MV-4-11 (cell line): Measurements from ENCODE around the gene MAST4.
"Not testable (repeated sequence)": the region's sequence is repeated elsewhere in the genome, so short reads cannot be mapped to it uniquely, and the experiment has no call there.

Experiments
- DNase-seq: peaks from one replicate; lab custom pipeline; 2025; lab: John Stamatoyannopoulos, UW

MAST4 gene

DNA sequence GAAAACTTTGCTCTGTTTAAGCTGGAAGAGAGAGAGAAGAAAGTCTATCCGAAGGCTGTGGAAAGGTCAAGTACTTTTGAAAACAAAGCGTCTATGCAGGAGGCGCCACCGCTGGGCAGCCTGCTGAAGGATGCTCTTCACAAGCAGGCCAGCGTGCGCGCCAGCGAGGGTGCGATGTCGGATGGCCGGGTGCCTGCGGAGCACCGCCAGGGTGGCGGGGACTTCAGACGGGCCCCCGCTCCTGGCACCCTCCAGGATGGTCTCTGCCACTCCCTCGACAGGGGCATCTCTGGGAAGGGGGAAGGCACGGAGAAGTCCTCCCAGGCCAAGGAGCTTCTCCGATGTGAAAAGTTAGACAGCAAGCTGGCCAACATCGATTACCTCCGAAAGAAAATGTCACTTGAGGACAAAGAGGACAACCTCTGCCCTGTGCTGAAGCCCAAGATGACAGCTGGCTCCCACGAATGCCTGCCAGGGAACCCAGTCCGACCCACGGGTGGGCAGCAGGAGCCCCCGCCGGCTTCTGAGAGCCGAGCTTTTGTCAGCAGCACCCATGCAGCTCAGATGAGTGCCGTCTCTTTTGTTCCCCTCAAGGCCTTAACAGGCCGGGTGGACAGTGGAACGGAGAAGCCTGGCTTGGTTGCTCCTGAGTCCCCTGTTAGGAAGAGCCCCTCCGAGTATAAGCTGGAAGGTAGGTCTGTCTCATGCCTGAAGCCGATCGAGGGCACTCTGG is 567.8 kb downstream of the MAST4 start:
- no peak for DNase-seq

DNA sequence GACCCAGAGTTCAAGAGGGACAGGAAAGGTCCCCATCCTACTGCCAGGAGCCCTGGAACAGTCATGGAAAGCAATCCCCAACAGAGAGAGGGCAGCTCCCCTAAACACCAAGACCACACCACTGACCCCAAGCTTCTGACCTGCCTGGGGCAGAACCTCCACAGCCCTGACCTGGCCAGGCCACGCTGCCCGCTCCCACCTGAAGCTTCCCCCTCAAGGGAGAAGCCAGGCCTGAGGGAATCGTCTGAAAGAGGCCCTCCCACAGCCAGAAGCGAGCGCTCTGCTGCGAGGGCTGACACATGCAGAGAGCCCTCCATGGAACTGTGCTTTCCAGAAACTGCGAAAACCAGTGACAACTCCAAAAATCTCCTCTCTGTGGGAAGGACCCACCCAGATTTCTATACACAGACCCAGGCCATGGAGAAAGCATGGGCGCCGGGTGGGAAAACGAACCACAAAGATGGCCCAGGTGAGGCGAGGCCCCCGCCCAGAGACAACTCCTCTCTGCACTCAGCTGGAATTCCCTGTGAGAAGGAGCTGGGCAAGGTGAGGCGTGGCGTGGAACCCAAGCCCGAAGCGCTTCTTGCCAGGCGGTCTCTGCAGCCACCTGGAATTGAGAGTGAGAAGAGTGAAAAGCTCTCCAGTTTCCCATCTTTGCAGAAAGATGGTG is 568.8 kb downstream of the MAST4 start:
- no peak for DNase-seq

DNA sequence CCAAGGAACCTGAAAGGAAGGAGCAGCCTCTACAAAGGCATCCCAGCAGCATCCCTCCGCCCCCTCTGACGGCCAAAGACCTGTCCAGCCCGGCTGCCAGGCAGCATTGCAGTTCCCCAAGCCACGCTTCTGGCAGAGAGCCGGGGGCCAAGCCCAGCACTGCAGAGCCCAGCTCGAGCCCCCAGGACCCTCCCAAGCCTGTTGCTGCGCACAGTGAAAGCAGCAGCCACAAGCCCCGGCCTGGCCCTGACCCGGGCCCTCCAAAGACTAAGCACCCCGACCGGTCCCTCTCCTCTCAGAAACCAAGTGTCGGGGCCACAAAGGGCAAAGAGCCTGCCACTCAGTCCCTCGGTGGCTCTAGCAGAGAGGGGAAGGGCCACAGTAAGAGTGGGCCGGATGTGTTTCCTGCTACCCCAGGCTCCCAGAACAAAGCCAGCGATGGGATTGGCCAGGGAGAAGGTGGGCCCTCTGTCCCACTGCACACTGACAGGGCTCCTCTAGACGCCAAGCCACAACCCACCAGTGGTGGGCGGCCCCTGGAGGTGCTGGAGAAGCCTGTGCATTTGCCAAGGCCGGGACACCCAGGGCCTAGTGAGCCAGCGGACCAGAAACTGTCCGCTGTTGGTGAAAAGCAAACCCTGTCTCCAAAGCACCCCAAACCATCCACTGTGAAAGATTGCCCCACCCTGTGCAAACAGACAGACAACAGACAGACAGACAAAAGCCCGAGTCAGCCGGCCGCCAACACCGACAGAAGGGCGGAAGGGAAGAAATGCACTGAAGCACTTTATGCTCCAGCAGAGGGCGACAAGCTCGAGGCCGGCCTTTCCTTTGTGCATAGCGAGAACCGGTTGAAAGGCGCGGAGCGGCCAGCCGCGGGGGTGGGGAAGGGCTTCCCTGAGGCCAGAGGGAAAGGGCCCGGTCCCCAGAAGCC is 569.6 kb downstream of the MAST4 start:
- peak; percentile 73 for DNase-seq

DNA sequence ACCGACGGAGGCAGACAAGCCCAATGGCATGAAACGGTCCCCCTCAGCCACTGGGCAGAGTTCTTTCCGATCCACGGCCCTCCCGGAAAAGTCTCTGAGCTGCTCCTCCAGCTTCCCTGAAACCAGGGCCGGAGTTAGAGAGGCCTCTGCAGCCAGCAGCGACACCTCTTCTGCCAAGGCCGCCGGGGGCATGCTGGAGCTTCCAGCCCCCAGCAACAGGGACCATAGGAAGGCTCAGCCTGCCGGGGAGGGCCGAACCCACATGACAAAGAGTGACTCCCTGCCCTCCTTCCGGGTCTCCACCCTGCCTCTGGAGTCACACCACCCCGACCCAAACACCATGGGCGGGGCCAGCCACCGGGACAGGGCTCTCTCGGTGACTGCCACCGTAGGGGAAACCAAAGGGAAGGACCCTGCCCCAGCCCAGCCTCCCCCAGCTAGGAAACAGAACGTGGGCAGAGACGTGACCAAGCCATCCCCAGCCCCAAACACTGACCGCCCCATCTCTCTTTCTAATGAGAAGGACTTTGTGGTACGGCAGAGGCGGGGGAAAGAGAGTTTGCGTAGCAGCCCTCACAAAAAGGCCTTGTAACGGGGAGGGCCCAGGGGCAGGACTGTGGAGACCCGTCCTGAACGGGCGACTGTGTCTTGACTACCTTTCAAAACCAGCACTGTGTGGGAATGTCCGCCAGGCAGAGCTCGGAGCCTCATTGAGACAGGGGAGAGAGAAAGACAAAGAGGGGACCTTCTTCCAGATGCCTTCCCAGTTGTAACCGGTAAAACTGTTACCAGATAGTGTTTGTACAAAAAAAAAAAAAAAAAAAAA is 570.5 kb downstream of the MAST4 start:
- DNase-seq = peak; percentile 74

DNA sequence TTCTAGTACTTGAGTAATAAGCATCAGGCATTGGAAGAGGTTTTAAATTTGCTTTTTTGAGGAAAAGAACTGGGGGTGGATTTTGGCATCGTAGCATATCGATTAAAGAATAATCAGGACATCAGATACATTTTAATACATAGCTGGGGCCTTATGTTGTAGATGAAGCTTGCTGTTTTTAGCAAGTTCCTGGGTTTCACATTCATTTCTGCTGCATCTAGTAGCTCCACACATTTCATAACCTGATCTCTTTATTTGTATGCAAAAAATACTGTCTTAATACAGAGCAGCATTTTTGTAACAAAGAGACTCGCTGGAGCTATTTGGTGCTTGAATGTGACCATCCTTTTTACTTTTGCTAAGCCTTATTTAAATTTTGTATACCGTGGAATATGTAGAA is 571.9 kb downstream of the MAST4 start:
- no peak for DNase-seq

DNA sequence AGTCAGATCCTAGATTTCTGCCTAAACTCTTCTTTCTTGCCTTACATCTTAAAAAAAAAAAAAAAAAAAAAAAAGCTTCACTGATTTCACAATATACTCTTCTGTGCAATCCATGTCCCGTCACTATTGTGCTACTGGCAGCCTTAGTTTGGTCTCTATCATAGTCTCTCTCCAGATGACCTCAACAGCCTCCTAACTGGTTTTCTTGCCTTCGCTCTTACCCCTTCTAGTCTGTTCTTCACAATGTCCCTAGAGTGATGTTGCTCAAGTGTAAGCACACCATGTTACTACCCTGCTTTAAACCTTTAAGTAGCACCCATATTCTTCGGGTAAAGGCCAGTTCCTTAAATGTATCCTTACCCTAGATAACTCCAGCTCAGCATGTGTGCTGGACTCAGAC is 574.6 kb downstream of the MAST4 start:
- peak; percentile 75 for DNase-seq

DNA sequence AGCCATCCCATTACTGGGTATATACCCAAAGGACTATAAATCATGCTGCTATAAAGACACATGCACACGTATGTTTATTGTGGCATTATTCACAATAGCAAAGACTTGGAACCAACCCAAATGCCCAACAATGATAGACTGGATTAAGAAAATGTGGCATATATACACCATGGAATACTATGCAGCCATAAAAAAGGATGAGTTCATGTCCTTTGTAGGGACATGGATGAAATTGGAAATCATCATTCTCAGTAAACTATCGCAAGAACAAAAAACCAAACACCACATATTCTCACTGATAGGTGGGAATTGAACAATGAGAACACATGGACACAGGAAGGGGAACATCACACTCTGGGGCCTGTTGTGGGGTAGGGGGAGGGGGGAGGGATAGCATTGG is 577.2 kb downstream of the MAST4 start:
- not testable (repeated sequence) for DNase-seq

DNA sequence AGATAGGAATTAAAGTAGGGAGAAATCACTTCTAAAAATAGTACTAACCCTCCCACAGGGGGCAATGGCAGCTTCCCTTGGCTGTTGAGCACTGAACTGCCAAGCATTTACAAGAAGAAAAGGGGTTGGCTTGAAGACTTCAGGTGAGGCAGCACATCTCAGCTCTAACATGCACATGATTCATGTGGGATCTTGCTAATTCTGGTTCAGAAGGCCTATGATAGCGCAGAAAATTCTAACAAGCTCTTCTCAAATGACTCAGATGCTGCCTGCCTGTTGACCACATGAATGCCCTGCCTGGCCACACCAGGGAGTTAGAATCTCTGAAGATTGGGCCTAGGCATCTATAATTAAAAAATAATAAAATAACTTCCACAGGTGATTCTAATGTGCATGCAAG is 577.8 kb downstream of the MAST4 start:
- no peak for DNase-seq

DNA sequence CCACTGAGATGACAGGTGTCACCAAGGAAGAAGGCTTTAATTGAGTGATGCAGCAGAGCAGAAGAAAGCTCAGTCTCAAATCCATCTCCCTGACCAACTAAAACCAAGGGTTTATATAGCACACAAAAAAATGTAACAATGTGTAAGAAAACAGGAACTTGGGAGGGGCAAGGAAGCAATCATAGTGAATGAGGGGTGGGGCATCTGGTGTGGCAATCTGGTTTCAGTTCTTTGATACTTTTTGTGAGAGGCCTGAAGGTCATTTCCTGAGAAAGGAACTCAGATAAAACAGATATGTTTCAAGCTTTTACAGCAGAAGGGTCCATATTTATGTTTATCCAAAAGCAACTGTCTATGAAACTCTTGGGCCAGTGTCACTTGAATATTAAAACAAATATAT is 580.7 kb downstream of the MAST4 start:
- DNase-seq = peak; percentile 96

DNA sequence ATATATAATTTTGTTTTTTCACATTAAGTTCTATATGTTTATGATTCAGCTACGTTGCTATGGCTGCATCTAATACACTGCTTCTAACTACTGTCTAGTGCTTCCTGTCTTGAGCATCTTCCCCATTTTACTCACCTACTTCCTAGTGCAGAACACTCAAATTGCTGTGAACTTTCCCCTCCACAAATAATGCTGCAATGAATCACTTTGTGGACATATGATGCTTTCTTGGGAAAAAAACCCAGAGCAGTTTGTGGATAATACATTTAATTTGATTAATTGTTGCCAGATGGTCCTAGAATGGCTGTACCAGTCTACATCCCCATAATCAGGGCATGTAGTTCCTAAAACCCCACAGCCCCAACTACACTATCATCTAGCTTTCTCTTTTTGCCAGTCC is 581.9 kb downstream of the MAST4 start:
- peak; percentile 68 for DNase-seq

DNA sequence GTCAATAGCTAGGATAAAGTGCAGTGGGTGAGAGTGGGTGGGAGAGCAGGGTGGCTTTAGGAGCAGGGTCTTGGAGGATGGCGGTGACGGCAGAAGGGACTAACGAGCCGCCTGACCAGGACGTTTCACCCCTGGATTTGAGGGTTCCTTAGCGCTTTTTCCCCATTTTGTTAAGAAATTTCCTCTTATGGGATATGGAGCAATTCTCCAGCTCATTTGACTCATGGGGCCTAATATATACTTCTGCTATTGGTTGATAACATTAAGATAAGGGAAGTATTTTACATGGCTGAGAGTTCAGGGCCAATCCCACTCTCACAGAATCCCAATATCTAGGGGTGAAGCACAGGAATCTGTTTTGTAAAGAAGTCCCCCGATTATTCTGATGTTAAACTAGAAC is 582.8 kb downstream of the MAST4 start:
- peak; percentile 11 for DNase-seq

DNA sequence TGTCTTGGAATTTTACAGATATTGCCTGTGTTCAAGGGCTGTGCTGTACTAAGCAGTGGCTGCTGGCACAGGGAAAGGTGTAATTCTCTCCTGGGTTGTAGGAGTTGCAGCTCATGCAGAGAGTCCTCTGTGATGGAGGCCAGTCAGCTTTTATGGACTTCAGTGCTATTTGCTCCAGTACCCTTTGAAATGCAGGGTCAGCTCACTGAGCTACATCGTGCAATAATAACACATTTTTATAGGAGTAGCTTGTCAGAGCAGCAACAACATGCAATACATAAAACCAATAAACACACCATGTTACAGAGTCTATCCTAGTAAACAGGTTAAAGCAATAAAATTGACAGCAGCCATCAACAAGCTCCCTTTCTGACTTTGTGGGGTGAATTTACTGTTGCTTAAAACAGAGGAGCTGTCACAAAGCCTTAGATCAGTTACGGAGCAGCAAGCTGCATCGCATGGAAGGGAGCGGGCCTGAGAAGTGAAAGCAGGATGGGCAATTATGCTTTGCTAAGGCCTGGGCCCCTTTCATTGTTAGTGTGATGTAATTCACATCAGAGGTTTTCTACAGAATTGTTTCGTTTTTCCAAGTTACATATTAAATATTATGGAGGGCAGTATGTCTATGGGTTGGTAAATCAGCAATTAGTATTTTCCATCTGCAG is 583.6 kb downstream of the MAST4 start:
- DNase-seq = peak; percentile 32

DNA sequence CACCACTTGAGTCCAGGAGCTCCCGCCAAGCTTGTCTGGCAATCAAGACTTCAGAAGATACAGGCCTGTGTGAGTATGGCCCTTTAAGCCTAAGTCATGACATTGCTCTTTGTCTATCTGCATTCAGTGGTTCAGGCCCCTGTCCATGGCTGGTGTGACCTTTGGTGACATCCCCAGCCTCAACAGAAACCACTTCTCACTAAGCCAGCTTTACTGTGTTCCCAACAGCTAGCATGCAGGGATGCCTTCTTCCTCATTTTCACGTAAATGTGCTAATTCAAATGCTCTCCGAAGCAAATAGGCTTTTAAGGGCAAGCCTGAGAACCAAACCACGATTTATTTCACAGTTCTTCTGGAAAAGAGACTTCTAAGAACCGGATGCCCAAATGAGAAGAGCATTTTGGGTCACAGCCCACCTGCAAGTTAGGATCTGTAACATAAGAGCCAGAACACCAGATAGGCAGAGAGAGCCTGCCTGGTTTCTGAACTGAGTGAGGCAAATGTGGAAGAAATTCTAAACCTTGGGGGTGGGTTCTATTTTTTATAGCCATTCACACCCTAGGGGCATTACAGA is 585.5 kb downstream of the MAST4 start:
- peak; percentile 100 for DNase-seq

DNA sequence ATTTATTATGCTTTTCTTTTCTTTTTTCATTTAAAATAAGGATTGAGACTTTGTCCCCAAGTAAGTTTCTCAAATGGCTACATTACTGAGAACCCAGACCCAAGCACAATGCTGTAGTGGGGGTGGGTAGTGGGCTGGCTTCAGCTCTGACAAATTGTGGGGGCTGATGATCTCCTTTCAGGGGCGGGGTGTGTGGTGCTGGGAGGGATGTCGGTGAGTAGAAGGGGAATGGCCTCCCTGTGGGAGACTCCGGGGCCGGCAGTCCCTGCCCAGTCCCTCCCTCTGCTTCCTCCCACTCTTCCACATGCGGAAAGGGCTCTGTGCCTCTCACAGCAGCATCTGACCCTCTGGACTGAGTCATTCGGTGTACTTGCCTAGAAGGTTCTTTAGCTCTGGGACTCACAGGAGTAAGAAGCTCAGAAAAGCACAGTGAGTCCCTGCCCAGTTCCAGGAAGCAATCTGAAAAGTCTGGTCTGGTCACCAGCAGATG is 586.2 kb downstream of the MAST4 start:
- peak; percentile 89 for DNase-seq

DNA sequence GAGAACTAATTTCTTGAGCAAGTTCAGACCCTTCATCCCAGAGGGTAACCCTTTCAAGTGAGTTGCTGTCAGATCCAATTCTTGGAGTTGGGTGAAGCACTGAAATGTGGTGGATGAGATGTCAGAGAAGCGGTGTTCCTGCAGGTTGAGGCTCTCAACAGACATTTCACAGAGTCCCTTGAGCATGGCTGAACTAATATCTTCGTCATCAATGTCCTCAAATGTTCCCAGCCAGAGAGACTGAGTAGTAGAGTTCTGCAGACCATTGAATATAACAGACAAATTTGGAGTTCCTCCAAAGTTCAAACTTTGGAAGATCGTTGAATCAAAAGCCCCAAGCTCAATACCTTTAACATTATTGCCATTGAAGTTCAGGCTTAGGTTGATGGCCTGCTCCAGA is 587.7 kb downstream of the MAST4 start:
- no peak for DNase-seq

DNA sequence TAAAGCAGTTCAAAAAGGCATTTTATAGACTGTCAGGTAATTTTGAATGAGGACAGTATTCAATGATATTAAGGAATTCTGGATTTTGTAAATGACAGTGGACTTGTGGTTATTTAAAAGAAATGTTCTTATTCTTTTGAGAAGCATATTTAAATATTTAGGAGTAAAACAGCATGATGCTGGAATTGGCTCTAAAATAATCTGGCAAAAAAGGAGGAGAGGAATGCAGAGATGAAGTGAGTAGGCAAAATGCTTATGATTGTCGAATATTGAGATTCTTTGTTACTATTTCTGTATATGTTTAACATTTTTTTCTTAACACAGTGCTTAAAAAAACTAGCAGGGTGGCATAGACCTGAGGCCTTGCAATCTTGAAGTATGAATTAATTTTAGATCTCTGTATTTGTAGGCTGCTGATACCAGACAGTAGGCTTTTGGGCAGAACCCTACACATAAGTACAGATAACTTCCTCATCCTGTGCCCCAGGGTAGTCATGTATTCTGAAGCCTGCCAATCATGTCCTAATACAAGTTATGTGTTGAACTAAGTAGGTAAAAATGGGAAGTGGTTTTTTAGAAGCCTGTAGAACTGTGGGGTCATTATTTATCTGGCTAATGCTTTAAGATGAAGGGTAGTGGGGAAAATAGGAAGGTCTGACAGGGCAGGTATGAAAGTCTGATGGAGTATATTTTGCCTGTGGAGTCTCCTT is 591.0 kb downstream of the MAST4 start:
- peak; percentile 88 for DNase-seq

DNA sequence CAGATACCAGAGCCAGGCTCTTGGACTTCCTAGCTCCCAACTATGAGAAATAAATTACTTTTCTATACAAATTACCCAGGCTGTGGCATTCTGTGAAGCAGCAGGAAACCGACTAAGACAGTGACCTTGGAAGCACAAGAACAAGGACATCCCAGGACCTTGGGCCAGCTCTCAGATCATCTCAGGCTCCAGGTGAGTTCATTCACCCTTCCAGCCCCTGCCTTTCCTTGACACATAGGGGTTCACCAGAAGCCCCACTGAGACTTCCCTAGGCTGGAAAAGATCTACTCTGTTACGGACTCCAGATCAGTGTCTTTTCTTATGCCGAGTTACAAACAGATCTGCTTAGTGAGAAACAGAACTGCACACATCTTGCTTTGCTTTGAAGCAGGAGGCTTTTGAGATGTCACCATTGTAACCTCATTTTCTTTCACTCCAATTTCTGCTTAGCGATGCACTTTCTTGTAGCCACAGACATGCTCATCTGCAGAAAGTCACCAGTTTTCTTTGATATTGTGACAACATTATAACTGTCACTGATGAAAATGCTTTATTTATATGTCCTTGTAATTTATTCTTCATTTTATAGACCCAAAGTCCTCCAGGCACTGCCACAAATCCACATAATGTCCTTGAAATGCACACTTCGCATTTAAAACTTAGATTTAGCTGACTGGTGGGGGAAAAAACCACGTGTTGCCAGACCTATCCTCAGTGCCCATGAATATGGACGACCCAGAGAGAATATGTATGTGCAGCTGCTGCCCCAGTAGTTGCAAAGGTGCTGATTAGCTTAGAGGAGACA is 592.3 kb downstream of the MAST4 start:
- DNase-seq = no peak

DNA sequence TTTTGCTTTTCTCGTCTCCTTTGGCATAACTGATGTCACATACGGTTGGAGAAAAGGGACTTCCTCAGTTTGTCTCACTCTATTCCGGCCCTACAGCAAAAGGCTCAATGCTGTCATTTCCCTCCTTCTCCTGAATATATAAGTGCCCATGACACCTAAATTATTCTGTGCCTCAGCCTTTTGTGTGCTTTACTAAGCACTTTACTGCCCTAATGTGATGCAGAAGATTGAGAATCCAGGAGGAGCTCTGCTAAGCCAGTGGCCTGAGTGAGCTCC is 592.8 kb downstream of the MAST4 start:
- DNase-seq = no peak

DNA sequence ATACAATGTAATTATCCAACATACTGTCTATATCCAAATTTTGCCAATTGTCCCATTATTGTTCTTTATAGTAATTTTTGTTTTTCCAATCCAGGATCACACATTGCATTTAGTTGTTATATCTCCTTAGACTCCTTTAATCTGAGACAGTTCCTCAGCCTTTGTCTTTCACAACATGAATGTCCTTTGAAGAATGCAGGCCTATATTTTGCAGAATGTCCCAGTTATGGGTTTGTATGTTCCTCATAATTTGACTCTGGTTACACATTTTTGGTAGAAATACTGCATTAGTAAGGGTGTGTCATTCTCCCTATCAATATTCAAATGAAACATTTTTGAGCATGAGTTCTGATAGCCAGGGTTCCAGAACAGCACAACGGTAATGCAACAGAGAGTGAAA is 593.7 kb downstream of the MAST4 start:
- no peak for DNase-seq
